RPMI8226 (cell line): ENCODE measurements around the gene IRF9.

Experiments
- DNase-seq: peaks from one replicate; pipeline ENCODE4 v3.0.0-alpha.2; 2015

Gene IRF9

DNA sequence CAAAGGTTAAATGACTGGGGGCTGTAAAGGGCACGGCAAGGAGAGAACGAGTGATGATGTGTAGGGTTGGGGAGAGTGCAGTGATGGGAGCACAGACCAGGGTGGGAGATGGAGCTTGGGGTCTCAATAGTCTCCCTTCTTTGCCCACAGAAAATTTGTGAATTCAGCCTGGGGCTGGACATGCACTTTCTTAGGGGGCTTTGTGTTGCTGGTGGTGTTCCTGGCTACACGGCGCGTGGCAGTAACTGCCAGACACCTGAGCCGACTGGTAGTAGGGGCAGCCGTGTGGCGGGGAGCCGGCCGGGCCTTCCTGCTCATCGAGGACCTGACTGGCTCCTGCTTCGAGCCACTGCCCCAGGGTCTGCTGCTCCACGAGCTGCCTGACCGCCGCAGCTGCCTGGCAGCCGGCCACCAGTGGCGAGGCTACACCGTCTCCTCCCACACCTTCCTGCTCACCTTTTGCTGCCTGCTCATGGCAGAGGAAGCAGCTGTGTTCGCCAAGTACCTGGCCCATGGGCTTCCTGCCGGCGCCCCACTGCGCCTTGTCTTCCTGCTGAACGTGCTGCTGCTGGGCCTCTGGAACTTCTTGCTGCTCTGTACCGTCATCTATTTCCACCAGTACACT is 28.9 kb upstream of the IRF9 start:
- DNase-seq: peak; percentile 86

DNA sequence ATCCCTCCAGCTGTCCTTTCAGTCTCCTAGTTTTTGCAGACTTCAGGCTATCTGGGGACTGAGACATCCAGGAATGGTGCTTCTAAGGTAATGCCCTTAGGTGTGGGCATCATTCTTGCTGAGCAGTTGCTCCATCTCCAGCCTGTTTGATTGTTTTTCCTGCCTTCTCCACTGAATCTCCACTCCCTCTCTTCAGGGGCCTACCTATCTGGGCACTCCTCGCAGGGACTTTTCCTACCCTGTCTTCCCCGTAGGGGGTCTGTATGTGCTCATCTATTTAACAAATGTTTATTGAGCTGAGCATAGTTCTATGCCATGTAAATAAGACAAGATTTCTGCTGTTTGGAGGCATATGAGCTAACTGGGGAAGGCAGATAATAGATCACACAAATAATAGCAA is 28.1 kb upstream of the IRF9 start:
- DNase-seq: no peak

DNA sequence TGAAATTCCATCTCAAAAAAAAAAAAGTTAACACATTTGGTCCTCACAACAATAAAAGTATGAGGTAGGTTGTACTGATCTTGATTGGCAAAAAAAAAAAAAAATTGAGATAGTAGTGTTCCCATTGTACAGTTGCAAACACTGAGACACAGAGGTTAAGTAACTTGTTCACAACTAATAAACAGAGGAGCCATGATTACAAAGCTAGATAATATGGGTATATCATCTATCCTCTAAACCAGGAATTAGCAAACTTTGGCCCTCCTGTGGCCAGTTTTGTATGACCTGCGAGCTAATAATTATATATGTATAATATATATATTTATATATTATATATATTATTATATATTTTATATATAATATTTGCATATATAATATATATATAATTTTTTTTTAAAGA is 27.3 kb upstream of the IRF9 start:
- no peak for DNase-seq

DNA sequence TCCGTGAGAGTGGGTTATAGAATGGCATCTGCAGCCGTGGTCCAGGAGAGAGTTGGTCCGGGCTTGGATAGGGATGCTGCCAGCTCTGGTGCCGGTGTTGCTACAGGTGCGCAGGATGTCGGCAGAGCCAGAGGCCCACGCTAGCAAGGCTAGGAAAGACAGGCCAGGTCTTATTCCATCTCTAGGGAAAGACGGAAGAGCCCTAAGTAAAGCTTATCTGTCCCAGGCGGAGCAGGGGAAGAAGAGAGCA is 25.6 kb upstream of the IRF9 start:
- peak; percentile 38 for DNase-seq

DNA sequence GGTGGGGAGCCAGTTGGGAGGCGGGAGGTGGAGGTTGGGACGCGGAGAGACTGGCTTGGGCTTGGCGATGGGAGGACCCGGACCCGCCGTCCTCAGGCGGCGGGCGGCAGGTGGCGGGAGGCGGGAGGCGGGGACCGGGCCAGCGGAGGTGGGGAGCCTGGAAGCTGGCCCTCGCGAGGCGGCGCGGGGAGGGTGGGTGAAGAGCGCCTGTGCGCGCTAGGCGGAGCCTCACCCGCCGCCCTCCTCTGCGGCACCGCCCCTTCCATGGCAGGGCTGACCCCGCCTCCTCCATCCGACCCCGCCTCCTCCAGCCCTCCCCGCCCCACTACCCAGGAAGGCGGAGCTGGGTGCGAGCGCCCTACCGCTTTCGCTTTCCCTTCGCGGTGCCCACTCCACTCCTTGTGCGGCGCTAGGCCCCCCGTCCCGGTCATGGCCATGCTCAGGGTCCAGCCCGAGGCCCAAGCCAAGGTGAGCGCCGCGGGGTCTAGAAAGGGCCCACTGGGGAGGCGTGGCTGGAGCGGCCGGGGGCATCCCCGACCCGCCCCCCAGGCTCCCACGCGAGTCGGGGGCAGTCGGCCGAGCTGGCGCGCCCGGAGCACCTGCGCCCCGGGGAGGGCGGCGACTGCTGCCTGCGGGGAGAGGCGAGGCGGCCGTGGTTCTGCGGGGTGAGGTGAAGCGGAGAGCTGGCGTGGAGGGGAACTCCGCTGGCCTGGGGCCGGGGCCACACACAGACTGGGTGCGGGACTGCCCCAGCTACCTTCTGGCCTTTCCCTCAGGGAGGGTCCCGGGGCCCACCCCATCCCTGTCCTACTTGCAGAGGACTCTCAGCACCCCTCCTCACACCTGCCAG is 25.0 kb upstream of the IRF9 start, which contains the start of gene PSME1:
Gene PSME1 (plus strand): TSS at position 361 of the 850 bp plus-strand sequence. CDS start 69 bp downstream, at position 430.
- peak; percentile 92 for DNase-seq

DNA sequence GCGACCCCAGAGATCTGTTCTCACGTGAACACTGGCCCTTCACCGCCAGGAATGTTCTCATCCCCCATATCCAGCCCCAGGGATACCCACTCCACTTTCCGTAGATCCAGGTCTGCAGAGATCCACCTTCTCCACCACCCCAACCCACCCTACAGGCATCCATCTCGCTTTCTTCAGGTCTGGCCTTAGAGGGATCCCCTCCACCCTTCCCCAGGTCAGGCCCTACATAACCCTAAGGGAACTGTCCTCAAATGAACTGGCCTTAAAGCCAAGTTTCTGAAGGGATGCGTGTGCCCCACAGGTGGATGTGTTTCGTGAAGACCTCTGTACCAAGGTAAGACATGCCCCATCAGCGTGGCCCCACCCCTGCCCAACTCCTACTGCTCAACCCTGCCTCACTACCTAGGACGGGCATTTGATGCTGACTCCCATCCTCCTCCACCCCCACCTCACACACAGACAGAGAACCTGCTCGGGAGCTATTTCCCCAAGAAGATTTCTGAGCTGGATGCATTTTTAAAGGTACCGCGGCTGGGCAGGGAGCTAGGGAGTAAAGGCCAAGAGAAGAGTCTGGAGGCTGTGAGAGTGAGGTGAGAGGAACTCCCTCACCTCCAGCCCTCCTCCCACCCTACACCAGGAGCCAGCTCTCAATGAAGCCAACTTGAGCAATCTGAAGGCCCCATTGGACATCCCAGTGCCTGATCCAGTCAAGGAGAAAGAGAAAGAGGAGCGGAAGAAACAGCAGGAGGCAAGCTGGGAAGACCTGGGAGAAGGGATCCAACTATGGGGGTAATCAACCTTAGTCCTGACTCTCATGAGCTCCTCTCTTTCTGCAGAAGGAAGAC is 24.2 kb upstream of the IRF9 start:
- no peak for DNase-seq

DNA sequence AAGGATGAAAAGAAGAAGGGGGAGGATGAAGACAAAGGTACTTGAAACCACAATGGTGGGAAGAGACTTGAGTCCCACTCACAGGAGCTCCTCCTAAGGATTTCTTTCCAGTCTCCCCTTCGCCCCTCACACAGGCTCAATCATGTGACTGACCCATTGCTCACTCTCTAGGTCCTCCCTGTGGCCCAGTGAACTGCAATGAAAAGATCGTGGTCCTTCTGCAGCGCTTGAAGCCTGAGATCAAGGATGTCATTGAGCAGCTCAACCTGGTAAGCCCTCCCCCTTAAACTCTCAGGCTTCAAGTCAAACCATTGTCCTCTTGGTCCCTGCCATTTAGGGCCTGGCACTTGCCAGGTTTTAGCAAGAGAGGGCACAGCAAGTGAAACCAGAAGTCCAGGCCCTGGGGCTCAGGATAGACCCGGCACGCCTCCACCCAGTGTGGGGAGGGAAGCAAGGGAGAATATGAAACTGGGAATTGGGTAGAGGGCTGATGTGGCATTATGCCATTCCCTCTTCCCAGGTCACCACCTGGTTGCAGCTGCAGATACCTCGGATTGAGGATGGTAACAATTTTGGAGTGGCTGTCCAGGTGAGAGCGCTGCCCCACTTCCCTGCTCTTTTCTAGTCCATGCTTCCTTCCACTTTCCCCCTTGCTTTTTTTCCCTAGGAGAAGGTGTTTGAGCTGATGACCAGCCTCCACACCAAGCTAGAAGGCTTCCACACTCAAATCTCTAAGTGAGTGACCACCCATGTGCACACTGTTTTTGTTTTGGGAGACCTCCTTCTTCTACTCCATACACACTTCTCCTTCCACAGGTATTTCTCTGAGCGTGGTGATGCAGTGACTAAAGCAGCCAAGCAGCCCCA is 23.3 kb upstream of the IRF9 start:
- no peak for DNase-seq

DNA sequence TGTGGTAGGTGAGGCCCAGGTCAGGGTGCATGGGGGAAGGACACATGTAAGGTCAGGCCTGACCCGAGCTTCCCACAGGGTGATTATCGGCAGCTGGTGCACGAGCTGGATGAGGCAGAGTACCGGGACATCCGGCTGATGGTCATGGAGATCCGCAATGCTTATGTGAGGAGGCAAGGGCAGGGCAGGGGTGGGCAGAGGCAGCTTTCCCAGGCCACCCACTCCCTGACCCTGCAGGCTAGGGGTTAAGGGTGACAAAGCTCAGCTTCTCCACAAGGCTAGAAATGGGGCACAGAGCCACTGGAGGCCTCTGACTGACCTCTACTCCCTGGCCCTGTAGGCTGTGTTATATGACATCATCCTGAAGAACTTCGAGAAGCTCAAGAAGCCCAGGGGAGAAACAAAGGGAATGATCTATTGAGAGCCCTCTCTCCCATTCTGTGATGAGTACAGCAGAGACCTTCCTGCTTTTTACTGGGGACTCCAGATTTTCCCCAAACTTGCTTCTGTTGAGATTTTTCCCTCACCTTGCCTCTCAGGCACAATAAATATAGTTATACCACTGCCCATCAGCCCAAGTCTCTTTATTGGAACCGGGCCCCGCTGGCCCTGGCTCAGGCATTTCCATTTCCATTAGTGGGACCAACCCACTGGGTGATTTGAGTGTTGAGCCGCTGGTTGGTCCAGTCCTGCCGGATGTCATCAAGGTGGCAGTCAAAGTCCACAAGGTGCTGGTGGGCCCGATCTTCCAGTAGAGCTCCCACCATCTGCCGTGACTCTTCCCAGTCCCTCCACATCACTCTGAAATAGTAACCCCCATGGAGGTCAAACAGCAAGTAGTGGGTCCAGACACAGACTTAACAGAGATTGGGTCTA is 22.4 kb upstream of the IRF9 start:
- no peak for DNase-seq

DNA sequence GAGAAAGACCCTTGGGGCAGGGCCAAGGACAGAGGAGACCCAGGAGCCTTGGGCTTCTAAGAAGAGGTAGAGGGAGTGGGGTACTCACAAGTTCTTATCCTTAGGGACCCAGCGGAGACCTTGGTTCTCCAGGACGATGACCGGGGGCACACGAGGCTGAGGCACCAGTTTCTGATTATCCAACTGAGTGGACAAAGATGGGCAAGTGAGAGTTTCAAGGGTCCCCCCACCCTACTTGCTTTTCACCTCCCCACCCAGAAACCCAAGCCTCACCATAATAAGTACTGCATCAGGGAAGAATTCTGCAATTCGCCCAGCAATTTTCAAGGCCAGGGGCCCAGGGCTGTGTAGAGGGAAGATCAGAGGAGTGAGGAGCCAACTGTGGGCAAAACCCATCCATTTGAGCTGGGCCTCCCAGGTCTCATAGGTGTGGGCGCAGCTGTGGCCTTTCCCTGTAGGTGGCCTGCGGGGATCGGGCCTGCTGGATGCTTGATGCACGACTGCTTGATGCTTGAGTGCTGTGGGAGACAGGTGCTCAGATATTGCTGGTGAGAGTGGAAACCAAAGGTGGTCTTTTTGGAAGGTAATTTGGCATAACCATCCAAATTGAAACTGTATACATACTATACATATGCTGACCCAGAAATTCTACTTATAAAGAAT is 21.7 kb upstream of the IRF9 start:
- peak; percentile 59 for DNase-seq

DNA sequence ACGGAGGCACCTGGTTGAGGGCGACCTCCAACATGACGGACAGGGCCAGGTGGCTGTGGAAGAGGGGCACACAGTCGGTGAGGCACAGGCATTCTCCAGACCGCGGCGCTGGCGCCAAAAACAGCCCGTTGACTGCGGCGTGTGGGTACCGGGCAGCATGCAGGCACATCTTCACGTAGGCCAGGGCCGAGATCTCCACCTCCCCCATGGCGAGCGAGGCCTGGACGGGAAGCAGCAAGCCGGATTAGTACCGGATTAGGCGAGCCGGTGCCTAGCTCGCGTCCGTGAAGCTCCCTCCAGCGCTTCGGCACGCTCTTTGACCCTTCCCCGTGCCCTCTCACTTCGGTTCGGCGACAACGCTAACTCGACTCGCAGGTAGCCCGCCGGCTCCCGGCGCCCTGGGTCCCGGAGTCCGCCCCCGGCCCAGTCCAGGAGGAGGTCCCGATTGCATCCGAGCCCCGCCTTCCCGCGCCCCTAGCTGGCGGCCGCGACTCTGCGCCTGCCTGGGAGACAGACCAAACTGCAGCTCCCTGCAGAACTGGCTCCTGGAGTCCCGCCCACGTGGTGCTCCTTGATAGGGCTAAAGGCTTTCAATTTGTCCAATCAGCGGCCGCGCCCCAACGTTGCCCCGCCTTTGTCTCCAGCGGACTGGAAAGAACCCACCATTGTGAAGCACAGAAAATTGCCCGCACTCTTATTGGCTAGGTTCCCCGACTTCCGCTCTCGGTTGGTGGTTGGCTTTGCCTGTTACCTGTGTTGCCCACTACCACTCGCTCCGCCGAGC is 19.8 kb upstream of the IRF9 start, which contains the start of gene EMC9:
Gene EMC9 (minus strand): TSS at position 495 of the 784 bp plus-strand sequence. CDS start 287 bp downstream, at position 208.
- peak; percentile 98 for DNase-seq

DNA sequence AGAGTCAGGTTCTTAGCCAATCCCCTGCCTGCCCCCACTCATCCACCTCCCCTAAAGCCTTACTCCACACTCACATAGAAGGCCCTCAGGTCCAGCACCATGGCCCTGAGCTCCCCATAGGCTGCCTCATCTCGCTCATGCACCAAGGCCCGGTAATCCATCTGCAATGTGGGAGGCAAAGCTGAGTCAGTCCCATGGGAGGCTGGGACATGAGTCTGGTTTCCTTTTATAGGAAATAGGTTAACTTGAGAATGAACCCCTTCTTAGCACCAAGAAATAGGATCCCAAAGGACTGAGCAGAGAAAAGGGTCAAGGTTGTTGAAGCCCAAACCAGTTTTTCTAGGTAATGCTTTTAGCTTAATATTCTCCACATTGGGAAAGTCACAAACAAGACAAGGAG is 17.6 kb upstream of the IRF9 start:
- no peak for DNase-seq

DNA sequence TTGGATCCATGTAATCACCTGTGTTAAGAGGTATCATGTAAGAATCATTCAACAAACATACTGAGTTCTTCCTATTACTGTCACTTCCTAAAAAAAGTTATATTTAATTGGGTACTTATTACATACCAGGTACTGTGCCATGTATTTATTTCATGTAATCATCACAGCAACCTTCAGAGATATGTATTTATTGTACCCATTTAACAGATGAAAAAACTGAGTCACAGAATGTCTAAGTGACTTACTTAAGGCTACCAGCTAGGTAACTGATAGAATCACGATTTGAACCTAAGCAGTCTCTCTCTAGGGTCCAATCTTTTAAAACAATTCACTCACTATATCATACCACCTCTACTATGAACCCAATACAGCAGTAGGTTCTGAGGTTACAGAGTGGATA is 16.6 kb upstream of the IRF9 start:
- no peak for DNase-seq

DNA sequence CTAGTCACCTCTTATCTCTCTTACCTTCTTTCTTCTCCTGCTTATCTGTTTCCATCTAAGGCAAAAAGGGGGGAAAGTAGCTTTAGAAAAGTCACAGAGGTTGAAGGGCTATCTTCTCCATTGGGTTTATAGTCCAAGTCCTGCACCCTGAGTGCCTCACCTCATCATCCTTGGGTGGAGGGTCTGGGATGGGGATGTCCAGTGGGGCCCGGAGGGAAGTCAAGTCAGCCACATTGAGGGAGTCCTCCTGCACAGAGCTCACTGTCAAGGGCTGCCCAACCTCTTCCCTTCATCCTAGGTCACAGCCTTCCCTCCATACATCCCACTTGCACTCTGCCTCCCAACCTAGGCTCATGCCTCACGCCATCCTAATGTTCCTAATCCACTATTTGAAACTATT is 15.8 kb upstream of the IRF9 start:
- DNase-seq: no peak

DNA sequence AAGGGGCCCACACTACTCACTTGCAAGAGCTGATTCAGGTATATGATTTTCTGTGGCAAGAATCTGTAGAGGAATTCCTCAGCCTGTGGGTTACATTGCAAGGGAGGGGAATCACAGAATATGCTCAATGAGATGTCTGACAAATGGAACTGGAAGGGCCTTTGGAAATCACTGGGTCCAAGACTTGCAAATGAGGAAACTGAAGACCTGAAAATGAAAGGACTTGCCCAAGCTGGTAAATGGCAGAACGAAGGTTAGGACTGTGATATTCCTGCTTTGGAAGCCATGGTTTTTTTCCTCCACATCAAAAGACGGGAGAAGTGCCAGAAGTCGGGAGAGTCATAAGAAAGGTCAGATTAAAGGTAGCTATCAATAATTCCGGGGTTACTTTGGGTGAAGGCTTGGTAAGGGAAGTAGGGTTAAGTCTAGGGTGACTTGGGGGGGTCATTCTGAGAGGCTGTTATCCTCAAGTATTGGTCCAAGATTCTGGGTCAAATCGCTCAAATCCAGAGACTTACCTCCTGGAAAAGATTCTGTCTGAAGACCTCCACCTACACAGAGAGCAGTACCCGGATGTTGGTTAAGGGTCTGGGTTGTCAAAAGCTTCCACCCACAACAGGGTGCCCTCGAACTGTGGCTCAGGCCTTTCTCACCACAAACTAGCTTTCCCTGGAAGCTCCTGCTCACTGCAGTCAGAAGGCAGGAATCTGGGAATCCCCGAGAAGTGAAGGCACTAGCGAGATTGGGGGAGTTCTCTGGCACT is 15.2 kb upstream of the IRF9 start:
- DNase-seq: no peak

DNA sequence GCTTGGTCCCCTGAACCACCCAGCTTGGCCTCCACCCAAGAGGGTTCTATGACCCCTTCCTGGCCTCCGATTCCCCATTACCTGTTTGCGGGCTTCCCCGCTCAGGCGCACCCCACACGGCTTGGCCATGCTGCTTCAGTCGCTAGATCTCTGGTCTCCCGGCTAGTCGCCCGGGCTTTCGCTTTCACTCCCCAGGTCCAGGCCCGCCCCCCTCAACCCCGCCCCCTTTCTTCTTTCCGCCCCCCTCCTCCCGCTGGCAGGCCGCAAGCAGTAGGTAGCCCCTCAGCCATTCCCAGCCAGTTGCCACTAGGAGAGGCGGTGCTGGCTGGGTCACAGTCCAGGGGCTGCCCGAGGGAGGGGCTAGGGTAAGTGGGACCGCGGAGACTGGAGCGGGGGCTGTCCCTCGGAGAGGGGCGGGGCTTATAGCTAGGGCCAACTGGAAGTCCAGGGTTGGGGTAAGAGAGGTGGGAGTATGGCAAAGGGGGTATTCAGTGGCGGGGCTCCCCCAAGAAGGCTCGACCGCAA is 14.6 kb upstream of the IRF9 start, which contains the start of gene PSME2:
Gene PSME2 (minus strand): TSS at position 158 of the 525 bp plus-strand sequence. CDS start 29 bp downstream, at position 129.
- DNase-seq: peak; percentile 91

DNA sequence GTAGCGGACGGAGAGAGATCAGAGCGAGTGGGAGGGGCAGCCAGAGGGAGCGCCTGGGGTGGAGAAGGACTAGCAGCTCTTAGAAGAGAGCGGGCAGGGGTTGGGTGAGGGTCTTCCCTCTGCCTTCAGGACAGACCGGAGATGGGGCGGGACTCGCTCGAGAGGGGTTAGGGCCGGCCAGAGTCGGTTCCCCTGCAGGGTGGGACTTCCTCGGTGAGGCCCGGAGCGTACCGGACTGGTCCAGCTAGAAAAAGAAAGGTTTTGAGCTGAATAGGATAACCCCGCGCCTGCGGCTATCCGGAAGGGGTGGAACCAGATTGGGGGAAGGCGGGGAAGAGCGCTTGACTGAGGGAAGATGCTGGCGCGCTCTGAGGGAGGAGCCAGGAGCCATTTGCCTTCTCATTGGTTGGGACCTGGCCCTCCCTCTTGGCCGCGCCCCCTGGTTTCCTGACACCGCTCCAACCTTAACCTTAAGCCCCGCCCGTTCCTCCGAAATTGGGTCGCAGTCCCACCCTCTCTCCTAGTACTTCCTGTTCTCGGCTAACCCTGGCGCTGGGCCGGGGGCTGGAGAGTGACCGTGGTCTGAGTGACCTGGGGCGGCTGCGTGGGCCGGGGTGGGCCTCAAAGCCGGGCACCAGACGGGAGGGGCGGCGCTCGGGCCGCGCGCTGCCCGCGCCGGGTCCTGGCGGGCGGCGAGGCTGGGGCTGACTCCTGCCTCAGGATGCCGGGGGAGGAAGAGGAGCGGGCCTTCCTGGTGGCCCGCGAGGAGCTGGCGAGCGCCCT is 13.9 kb upstream of the IRF9 start, which contains the start of gene RNF31:
Gene RNF31 (plus strand): TSS at position 521 of the 783 bp plus-strand sequence. CDS start 201 bp downstream, at position 722.
- DNase-seq: peak; percentile 97

DNA sequence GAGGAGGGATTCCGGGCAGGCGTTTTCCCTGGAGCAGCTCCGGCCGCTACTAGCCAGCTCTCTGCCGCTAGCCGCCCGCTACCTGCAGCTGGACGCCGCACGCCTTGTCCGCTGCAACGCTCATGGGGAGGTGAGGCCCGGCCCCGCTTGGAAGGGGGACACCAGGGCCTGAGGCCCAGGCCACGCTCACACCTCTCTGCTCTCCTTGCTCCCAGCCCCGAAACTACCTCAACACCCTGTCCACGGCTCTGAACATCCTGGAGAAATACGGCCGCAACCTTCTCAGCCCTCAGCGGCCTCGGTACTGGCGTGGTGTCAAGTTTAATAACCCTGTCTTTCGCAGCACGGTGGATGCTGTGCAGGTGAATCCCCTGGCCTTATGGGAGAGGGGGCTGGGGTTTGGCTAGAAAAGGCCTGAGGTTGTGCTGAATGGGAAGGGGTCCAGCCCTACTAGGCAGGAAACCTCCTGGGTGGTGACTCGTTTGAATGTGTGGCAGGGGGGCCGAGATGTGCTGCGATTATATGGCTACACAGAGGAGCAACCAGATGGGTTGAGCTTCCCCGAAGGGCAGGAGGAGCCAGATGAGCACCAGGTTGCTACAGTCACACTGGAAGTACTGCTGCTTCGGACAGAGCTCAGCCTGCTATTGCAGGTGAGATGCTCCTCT is 13.2 kb upstream of the IRF9 start:
- no peak for DNase-seq
